Stimulated activated CD8-positive, alpha-beta memory T cell treated with anti-CD3 and anti-CD28 coated beads, Interleukin-15, amount 100 ng/mL, for 24 hours (primary cell): ENCODE data around the gene ANTXR2.
"Not testable (repeated sequence)": the region's sequence is repeated elsewhere in the genome, so short reads cannot be mapped to it uniquely, and the experiment has no call there.

Experiments used
- DNase-seq: peaks from one replicate; pipeline ENCODE4 v3.0.0-alpha.2; 2020; ENCODE audit warnings: low read depth

ANTXR2 gene

DNA sequence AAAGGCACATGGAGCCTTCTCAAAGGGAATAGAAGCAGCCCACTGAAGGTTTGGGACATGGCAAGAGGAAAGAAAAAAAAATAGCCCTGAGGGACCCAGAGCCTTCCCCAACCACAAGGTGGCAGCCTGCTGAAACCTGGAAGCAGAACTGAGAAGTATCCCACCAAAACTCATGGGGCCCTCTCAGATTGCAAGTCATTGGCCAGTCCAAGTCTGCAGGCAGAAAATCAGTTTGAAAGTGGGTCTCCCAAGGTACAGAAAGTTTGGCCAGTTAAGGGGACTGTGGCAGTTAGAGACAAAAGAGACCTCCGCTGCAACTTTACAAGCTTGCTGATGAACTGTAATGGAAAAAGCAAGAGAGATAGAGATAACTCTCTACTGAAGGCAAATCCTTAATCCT is 155.8 kb downstream of the ANTXR2 start:
- no peak for DNase-seq

DNA sequence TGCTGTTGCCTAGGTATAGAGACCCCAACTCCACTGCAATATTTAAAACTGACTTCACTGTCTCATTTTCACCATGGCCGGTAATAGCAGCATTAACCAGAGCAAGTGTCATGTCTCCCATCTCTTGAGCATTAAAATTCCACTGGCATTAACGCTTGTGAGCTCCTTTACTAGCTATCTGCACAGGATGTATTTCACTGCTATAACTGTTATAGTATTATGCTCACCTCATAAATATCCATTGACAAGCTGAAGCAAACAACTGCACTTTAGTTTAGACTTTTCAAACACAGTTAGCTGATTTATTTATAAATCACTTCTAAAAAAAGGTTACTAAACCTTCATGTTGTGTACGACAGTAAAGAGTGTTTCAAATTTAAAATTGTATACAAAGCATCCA is 157.8 kb downstream of the ANTXR2 start:
- DNase-seq, result no peak

DNA sequence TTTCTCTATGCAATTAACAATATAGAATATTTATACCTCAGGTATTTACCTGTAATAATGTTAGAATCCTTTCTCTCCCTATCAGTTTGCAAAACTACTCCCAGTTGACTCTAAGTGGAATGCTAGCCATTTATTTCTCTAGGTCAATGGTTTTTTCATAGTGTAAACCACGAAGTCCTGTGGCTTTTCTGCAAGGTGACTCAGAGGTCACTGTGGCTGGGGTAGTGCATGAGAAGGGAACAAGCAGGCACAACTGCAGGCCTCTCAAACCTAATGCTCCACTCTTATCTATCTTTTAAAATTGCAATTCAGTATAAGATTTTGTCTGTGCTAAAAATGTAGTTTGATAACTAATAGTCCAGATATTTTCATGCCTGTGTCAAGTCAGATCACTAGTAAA is 159.4 kb downstream of the ANTXR2 start:
- DNase-seq, result no peak

DNA sequence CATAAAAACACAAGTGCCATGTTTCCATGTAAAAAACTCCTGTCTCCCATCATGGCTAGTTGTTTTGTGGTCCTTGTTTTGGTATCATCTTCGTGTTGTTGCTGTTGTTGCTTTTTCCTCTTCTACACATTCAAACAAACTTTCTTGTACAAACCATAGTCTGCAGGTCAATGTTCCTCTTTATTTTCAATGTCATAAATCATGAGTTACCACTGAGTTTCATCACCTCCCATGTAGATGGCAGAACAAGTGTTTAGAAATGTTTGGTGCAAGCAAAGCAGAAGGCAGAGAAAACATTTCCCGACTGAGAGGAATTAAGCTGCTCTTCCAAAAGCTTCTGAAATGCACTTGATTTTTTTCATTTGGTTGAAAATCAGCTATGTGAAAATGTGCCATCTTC is 166.0 kb downstream of the ANTXR2 start:
- DNase-seq, result no peak

DNA sequence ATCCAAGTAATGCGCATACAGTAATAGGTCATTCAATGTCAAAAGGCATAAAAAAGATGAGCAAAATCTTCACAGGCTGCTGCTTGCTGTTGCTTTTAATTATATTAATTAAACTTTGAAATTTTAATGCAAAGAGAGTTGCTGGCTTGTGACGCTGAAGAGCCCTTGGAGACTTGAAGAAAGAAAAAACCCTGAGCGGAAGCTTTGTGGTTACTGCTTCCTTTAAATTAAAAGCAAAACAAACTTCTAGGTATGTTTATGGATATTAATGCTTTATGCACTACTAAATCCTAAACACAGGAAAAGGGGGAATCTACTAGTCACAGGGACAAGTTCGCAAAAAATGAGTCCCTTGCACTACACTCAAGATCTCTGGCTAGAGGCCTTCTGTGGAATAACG is 166.7 kb downstream of the ANTXR2 start:
- no peak for DNase-seq

DNA sequence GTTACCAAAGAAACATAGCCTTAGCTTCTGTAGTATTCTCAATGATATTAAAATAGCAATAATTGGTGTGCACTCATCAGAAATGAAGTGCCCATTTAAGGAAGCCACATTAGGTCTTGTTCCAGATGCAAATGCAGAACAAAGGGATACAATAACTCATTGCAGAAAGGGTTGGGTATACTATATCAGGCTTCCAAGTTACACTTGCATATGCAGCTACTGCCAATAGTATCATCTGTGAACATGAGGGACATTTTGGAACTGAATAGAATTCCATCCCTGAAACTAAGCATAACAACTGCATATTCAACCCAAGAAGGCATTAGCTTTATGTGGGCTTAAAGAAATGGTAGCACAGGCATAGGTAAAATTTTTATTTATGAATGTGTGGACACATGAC is 167.8 kb downstream of the ANTXR2 start:
- DNase-seq, result no peak

DNA sequence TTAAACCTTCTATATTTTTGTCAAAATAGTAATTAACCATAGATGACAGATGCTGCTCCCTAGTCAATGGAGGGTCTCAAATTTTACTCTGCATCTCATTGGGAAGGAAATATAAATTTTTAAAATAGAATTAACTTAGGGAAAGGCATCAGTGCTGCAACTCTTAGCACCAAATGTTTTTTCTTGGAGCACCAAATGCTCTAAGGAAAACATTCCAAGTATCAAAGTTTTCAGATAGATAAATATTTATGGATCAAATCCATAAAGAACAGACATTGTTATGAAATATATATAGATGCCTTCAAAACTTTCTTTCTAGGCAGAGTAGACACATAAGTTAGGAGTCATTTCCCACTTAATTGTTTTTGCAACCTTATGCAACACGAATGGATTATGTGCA is 168.7 kb downstream of the ANTXR2 start:
- DNase-seq, result no peak

DNA sequence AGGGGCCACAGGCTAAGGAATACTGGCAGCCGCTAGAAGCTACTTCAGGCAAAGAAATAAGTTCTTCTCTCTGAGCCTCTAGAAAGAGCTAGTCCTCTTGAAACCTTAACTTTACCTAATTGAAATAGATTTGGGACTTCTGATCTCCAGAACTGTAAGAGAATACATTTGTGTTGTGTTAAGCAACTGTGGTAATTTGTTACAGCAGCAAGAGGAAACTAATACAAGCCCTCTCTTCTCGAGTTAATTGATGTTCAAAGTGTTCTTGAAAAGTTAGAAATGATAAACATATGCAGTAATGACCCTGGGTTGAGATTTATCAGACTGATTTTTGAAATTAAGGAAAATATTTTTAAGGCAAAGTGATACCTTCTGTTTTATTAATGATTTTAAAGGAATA is 172.8 kb downstream of the ANTXR2 start:
- no peak for DNase-seq

DNA sequence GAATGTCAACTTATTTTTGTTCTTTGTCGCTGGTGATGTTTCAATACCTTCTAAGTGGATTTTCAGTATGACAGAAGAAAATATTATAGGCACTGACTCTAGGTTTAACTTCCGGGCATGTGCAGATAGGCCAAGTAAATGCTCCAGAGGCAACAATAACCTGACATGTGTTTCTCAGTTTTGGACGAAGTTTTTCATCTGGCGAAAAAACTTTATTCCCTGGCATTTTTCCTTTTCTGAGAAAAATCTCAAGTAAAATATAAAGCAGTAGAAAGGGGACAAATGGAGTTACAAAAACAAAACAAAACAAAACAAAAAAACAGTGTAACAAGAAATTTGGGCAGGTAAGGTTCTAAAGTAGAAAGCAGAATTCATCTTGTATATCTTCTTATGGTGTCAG is 173.5 kb downstream of the ANTXR2 start:
- DNase-seq, result no peak

DNA sequence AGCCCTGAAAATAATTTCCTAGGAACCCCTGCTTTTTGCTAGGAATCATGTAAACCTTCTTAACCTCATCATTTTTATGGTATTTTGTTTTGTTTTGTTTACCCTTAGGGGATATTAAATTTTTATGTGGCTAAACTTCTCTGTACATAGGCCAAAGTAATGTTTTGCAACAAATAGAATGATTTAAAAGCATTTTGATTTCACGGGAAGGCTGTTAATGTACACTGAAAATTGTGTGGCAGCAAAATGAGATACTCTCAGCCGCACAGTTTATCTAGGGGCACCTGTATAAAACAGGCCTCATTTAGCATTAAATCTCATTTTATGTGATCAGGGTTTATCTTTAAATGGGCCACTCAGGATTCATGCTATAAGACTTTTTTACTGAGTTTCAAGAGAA is 175.0 kb downstream of the ANTXR2 start:
- DNase-seq, result no peak

DNA sequence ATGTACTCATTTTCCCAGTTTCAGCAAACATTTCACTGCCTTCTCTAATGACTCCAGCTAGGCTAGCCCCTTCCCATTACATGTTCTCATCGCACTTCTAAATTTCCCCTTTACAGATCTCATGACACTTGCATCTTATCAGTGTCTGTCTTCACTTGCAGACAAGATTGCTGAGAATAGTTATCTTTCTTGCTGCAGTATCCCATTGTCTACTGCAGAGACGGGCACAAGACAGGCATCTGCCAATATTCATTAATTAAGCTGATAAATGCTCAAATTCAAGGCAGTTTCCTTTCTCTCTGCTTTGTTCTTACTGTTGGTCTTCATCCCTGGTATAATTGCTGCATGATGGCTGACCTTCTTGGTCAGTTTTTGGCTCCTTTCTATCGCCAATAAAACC is 175.9 kb downstream of the ANTXR2 start:
- DNase-seq, result no peak

DNA sequence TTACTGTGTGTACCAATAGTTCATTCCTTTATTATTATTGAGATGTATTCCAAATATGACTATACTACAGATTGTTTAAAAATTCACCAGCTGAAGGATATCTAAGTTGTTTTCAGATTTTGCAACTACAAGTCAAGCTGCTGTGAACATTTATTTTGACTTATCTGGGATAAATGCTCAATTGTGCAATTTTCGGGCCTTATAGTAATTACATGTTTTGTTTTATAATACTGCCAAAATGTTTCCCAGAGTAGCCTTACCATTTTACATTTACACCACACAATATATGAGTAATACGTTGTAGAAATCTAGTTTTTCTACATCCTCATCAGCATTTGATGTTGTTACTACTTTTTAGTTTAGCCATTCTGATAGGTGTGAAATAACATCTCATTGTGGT is 179.6 kb downstream of the ANTXR2 start:
- DNase-seq, result no peak

DNA sequence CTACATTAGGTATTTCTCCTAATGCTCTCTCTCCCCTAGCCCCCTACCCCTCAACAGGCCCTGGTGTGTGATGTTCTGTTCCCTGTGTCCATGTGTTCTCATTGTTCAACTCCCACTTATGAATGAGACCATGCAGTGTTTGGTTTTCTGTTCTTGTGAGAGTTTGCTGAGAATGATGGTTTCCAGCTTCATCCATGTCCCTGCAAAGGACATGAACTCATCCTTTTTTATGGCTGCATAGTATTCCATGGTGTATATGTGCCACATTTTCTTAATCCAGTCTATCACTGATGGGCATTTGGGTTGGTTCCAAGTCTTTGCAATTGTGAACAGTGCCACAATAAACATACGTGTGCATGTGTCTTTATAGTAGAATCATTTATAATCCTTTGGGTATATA is 184.0 kb downstream of the ANTXR2 start:
- not testable (repeated sequence) for DNase-seq

DNA sequence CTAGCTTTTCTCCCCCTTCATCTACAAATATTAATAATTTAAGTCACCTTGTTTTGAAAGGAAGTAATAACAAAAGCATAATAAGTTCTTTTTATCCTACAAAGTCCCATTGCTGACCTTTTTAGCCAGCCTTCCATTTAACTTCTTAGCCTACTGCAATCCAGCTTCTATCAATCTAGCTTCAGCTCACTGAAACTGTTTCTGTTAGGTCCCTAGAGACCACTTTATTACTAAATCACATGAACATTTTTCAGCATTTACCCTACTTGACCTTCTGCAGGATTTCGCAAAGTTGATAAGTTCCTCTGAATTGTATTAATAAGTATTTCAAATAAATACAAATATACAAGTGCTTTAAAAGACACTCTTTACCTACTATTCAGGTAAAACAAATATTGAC is 186.5 kb downstream of the ANTXR2 start:
- DNase-seq, result no peak

DNA sequence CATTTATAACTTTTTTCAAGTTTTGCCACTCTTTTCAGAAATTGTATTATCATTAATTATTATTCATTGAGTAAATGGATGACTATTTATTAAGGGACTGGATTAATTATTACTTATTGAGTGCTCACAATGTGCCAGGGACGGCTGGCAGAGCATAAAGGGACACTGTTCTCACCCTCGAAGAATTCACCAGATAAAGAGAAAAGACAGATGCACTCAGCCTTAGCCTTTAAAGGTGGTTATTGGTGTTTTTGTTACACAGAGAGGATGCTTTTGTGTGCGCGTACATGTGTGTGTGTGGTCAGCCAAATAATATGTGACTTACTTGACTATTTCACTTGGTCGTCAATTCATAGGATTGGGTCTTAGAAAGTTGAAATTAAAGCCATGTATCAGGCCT is 187.0 kb downstream of the ANTXR2 start:
- no peak for DNase-seq

DNA sequence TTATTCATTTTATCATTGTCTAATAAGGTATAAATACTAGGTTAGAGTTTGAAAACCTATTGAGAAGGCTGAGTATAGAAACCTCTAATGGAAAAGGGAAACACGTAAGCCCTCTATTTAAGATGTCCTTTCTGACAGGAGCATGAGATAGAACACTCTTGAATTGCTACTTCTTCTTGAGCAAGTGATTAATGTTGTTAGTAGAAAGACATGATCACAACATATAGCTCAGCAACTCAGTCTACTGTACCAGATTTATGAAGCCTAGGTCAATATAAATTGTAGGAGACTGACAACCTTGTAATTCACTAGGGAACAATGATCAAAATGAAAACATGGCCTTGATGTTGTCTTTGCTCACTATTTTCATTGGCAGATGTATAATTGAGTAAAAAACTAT is 189.7 kb downstream of the ANTXR2 start:
- no peak for DNase-seq

DNA sequence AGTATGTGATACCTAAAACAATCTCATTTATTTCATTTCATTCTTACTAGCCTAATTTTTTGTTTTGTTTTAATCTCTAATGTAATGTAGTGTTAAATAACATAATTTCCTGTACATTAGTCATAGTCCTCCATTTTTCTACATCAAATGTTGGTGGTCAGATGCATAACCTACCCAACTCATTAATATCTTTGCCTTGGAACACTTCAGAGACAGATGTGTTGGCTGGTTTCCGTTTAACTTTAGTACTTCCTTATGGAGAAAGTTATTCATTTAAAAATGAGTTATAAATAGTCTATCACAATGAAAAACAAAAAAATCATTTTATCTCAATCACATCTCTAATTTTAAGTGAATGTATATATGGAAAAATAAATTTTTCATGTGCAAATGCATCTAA is 190.2 kb downstream of the ANTXR2 start:
- DNase-seq, result no peak

DNA sequence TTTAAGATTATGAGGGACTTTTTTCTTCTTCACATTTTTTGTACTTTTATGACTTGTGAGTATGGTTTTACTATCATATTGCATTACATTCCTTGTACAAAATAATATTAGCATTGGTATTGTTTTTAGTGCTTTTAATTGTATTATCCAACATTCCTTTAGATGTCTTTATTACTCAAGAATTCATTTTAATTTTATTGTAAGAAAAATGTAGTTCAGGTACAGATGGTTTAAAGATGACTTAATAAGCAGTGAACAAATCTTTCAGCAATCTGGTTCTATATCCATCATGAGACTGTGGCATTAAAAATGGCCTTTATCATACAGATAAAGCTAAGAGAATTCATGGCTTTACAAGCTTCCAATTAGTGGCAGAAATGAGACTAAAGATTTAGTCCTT is 191.6 kb downstream of the ANTXR2 start:
- no peak for DNase-seq

DNA sequence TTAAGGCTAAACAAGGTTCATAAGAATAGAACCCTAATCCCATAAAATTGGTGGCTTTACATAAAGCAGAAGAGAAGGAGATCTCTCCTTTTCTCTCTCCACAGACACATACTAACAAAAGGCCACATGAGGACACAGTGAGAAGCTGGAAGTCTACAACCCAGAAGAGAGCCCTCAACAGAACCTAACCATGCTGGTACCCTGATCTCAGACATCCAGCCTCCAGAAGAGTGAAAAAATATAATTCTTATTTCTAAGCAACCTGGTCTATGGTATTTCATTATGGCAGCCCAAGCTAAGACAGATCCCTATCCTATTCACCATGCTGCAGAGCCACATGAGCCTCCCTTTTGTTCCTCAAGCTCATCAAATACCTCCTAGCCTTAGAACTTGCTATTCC is 195.5 kb downstream of the ANTXR2 start:
- DNase-seq, result no peak

DNA sequence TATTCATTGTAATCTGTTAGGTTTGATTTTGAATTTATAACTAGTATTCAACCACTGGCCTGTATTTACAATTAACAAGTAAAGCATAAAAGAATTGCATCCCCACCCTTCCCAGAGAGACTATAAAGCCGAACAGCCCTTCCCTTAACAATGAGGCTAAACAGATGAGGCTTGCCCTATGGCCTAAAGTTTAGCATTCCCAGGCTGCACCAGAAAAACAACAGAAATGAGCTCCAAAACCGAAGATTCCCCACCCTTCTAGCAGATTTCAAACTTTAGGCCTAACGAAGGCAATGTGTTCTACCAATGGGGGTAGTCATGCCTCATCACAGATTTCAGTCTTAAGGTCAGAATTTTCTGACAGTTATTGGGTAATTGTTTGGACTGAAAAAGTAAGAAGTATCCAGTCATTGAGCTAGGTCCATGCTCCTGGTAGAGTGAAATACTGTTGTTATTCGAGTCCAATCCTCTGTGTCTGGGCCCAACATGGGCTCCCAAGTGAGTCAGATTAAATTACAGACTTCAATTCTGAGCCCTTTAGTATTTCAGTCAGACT is 197.6 kb downstream of the ANTXR2 start:
- DNase-seq, result no peak

DNA sequence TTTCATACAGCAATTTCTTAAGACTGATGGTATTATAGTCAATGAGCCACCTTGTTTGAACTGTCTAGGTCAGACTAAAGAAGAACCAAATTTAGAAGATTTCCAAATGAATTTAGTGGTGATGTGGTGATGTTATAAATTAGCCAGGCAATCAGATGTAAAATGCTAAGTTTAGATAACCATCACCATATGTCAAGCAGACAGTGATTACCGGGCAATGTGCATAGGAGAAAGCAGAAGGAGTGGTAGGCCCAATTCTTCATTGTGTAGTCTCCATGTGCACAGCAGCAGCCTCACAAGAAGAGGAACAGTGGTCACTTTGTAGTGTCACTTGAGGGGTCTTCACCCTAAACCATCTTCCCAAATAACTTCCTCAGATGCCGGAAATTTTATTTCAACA is 198.8 kb downstream of the ANTXR2 start:
- DNase-seq, result no peak

DNA sequence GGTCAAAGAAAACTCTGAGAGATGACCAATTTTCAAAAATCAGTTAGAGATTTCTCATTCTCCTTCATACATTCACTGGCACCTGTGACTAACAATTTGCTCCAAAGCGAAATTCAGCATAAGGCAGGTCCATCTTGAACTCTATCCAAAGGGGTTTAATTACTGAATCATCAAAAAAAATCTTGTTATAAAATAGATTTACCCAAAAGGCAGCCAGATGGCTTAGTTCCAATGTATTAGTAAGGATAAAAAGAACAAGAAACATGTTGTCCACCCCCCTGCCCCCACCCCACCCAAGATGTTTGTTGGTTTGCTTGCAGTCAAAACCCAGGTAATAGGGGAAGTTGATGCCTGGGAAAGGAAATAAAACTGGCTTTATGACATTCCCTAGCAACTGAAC is 200.3 kb downstream of the ANTXR2 start:
- DNase-seq, result no peak

DNA sequence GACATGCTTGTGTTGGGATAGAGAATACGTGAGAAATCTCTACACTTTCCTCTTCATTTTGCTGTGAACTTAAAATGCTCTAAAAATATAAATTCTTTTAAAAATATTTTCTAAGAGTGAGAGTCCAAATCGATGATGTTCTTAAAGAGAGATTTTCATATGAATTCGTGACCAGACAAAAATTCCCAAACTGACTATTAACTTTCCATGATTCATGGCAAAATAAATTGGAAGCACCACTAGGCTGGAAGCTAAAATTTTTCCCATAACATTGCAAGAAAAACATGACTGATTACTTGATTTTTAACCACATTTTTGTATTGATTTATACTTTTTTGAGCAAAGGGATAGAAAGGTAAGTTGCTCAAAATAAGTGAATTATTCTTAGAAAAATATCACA is 201.1 kb downstream of the ANTXR2 start:
- DNase-seq, result no peak

DNA sequence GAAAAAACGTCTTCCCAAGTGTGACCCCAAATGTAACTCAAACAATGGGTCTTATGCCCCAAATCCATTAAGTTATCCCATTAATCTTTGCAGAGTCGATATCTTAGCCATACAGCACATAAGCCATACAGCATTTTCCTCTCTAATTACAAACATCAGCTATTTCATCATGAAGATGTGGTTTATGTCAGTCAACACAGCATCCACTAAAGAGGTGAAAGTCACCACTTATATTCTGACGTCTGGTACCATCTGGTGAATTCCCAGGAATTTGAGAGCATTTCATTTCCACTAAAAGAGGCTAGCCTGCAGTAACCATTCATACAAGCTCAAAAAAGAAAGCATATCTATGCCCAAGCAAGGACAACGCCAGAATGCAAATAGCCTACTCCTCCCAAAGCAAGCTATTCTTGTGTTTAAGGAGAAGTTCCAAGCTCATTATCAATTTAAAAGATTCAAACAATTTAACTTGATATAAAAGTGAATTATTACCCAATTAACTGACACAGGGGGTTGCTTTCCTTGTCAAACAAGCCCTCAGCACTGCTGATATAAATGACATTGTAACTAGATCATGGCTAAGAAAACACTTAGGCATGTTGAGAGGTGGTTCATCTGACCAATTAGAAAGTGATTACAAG is 203.3 kb downstream of the ANTXR2 start:
- DNase-seq, result no peak

DNA sequence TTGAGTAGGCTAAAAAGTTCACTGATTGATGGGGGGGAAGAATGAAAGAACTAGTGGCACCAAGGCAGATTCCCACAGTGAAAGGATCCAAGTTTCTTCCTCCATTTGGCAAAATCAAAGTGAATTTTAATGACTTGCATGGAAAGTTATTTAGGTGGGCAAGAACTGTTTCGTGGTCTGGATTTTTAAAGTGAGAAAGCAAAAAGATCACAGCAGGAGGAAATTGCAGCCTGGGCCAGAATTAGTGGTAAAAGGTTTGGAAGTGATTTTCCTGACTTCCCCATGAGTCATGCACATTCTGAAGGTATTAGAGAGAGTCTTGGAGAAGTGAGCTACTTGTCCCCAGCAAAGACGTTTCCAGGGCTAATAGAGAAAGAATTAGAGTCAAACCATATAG is 207.8 kb downstream of the ANTXR2 start:
- no peak for DNase-seq
